Breast epithelium (tissue), 3 donors: ENCODE data around the gene DCBLD1.

ENCODE experiments used
- POLR2A ChIP-seq: fragments of 450-650 bp; IDR thresholded peaks from one replicate; pipeline ENCODE4 v1.6.1; 2016; ENCODE audit warnings: antibody characterized with exemption, mild to moderate bottlenecking, moderate library complexity
- POLR2AphosphoS5 ChIP-seq, 3 donors: sonication (generic); formaldehyde crosslinking; IDR thresholded peaks; one replicate each; pipeline ENCODE4 v1.6.1; 2017; ENCODE audit warnings: antibody characterized with exemption in 3 of 3
- TF ChIP-seq, protein P1 (sequence below), 3 donors: fragments of 450-650 bp; IDR thresholded peaks; one replicate each; pipeline ENCODE4 v1.5.1; 2016 to 2017; ENCODE audit warnings: antibody characterized with exemption in 3 of 3, mild to moderate bottlenecking in 3 of 3, moderate library complexity in 3 of 3

DNA sequence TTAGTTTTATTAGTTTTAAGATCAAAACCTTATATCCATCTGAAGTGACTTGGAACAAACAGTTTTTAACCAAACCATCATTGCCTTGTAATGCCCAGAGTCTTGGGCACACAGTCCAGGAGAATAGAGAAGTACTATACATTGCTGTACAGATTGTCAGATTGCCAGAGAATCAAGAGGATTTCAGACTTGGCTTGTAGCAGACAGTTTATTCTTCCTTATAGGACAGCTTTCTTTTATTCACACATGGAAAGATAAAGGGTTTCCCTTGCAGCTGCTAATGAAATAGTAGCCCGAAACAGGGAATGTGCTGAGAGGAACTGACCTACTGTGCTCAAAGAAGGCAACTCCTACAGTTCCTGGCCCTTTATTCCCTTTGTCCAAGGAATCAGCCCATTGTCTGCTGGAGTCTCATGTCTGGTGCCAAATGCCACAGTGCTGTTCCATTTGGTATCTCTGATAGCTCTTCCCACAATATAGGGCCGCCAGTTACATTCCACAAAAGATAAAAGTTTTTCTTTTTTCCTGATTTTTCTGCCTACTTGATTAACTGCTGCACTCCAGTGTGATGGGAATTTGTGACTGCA is 30.6 kb downstream of the DCBLD1 start:
- TF ChIP-seq, protein P1, sequence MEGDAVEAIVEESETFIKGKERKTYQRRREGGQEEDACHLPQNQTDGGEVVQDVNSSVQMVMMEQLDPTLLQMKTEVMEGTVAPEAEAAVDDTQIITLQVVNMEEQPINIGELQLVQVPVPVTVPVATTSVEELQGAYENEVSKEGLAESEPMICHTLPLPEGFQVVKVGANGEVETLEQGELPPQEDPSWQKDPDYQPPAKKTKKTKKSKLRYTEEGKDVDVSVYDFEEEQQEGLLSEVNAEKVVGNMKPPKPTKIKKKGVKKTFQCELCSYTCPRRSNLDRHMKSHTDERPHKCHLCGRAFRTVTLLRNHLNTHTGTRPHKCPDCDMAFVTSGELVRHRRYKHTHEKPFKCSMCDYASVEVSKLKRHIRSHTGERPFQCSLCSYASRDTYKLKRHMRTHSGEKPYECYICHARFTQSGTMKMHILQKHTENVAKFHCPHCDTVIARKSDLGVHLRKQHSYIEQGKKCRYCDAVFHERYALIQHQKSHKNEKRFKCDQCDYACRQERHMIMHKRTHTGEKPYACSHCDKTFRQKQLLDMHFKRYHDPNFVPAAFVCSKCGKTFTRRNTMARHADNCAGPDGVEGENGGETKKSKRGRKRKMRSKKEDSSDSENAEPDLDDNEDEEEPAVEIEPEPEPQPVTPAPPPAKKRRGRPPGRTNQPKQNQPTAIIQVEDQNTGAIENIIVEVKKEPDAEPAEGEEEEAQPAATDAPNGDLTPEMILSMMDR (IDR thresholded peaks at IDR 0.05) = no peak
- TF ChIP-seq POLR2AphosphoS5 (IDR thresholded peaks at IDR 0.05) (no peak), POLR2A (no peak)
